ENCODE measurements around the gene PRDM15.

The PRDM15 gene

GRCh38 chr21:41763398-41763931 is 115.7 kb downstream of the PRDM15 start:
- no peak for DNase-seq (ENCODE audit: low read depth)

GRCh38 chr21:41762753-41763152 is 116.4 kb downstream of the PRDM15 start:
- DNase-seq (ENCODE audit: low read depth) = no peak

GRCh38 chr21:41761934-41762635 is 117.1 kb downstream of the PRDM15 start:
- DNase-seq (ENCODE audit: low read depth) = no peak

GRCh38 chr21:41761211-41761933 is 117.8 kb downstream of the PRDM15 start:
- DNase-seq (ENCODE audit: low read depth) = no peak

- no peak for DNase-seq (ENCODE audit: low read depth)
Measured at GRCh38 chr21:41760411-41760810, 118.7 kb downstream of the PRDM15 start.

- no peak for DNase-seq (ENCODE audit: low read depth)
Measured at GRCh38 chr21:41759926-41760325, 119.2 kb downstream of the PRDM15 start.

GRCh38 chr21:41759214-41759840 is 119.8 kb downstream of the PRDM15 start:
- DNase-seq (ENCODE audit: low read depth) = no peak

- DNase-seq (ENCODE audit: low read depth) = no peak
Measured at GRCh38 chr21:41758550-41758949, 120.6 kb downstream of the PRDM15 start.

- no peak for DNase-seq (ENCODE audit: low read depth)
Measured at GRCh38 chr21:41755934-41756773, 123.0 kb downstream of the PRDM15 start.

GRCh38 chr21:41755258-41755933 is 123.7 kb downstream of the PRDM15 start:
- DNase-seq (ENCODE audit: low read depth) = no peak

GRCh38 chr21:41754479-41754891 is 124.7 kb downstream of the PRDM15 start:
- no peak for DNase-seq (ENCODE audit: low read depth)

- DNase-seq (ENCODE audit: low read depth) = no peak
Measured at GRCh38 chr21:41753006-41753898, 125.9 kb downstream of the PRDM15 start.

GRCh38 chr21:41752231-41752681 is 126.9 kb downstream of the PRDM15 start:
- peak; percentile 27 for DNase-seq (ENCODE audit: low read depth)

- DNase-seq (ENCODE audit: low read depth) = no peak
Measured at GRCh38 chr21:41751611-41752011, 127.5 kb downstream of the PRDM15 start.

- DNase-seq (ENCODE audit: low read depth) = no peak
Measured at GRCh38 chr21:41750532-41751151, 128.5 kb downstream of the PRDM15 start.

- DNase-seq (ENCODE audit: low read depth) = no peak
Measured at GRCh38 chr21:41750051-41750450, 129.1 kb downstream of the PRDM15 start.

- no peak for DNase-seq (ENCODE audit: low read depth)
Measured at GRCh38 chr21:41749286-41749685, 129.9 kb downstream of the PRDM15 start.
